CD4-positive, alpha-beta T cell treated with Interleukin-21 for 1 hour (primary cell): Measurements from ENCODE around the gene JMJD1C.
A peak's percentile ranks its signal among the peaks of the same experiment; 100 is the strongest.
"Not testable (repeated sequence)": the region's sequence is repeated elsewhere in the genome, so short reads cannot be mapped to it uniquely, and the experiment has no call there.

Experiments used
- DNase-seq: peaks from one replicate; pipeline ENCODE4 v3.0.0-alpha.2; 2020

Gene JMJD1C

DNA sequence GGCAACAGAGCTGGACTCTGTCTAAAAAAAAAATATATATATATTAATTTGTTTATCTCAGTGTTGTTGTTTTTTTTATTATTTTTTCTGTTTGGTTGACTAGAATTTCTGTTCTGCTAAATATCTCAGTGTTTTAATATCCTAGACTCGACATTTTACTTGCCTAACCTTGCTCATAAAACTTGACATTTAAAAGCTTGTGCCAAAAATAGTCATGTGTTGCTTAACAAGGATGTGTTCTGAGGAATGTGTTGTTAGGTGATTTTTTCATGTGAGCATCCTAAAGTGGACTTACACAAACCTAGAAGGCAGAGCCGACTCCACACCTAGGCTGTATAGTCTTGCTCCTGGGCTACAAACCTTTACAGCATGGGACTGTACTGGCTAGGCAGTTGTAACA lies 309.5 kb downstream of the JMJD1C start:
- no peak for DNase-seq

DNA sequence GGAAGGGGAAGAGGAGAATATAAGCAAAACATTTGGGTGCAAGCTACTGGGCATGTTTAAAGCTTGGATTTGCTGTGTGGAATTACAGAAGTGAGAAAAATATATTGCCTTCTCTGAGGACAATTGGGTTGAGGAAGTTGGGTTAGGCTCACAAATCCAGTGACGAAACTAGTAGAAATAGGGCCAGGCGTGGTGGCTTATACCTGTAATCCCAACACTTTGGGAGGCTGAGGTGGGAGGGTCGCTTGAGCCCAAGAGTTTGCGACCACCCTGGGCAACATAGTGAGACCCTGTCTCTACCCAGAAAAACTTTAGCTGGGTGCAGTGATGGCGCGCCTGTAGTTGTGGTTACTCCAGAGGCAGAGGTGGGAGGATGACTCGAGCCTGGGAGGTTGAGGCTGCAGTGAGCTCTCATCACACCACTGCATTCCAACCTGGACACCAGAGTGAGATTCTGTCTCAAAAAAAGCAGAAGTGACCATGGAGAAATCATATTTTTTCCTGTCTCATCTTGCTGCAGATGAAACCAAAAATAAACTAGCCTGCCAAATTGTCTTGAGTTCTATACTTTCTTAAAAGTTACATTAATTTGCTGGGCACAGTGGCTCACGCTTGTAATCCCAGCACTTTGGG lies 310.3 kb downstream of the JMJD1C start:
- no peak for DNase-seq

DNA sequence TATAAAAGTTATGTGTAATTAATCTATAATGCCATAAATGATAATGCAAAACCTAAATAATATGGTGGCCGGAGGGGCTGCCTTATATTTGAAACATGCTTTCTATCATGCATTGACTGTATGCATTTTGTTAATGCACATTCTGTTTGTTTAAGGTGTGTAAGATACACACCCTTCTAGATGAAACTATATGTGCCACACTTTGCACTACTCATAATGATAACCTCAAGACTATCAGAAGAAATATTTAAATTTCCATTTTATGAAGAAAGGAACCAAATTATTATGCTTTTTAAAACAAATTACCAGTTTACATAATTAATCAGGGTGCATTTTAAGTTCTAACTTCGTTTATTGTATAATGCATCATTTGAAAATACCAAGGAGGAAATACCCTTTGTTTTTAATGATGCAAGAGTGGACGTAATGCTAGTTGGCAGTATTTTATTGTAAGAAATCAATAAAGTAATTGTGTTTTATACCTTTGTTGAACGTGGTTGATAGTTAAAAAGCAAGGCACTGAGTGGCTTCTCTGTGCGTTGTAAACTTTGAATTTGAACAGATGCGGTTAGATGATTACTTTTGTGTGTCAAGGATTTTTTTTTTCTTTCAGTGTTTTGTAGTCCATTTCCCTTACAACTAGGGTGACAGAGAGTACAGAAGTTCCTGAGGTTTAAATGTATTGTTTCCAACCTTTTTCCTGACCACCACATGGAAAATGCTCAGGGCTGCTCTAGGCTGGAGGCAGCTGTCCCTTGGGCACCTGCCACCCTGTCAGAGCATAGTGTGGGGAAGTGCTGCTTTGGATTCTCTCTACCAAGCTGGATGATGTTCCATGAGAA lies 311.0 kb downstream of the JMJD1C start:
- no peak for DNase-seq

DNA sequence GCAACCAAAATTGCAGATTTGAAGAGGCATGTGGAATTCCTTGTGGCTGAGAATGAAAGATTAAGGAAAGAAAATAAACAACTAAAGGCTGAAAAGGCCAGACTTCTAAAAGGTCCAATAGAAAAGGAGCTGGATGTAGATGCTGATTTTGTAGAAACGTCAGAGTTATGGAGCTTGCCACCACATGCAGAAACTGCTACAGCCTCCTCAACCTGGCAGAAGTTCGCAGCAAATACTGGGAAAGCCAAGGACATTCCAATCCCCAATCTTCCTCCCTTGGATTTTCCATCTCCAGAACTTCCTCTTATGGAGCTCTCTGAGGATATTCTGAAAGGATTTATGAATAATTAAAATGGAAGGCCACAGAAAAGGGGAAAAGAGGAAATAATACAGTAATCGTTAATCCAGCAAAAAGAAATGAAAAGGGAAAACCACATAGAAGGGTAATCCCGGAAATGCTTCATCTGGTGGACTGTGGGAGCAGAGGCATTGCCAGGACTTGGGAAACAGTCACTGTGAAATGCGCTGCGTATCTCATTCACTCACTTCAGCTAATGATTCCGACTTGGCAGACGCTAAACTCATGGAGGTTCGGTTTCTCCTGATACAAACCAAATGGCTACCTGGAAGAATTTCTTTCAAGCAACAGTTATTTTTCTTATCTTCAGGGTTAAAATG lies 311.8 kb downstream of the JMJD1C start:
- not testable (repeated sequence) for DNase-seq

DNA sequence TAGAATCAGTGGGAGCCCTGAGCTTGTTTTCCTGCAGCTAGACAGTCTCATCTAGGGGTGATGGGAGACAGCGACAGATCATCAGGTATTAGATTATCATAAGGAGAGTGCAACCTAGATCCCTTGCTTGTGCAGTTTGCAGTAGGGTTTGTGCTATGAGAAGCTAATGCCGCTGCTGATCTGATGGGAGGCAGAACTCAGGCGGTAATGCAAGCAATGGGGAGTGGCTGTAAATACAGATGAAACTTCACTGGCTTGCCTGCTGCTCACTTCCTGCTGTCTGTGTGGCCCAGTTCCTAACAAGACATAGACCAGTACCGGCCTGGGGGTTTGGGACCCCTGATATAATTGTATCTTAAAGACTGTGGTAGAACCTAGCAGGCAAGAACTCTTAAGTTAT lies 315.0 kb downstream of the JMJD1C start:
- no peak for DNase-seq

DNA sequence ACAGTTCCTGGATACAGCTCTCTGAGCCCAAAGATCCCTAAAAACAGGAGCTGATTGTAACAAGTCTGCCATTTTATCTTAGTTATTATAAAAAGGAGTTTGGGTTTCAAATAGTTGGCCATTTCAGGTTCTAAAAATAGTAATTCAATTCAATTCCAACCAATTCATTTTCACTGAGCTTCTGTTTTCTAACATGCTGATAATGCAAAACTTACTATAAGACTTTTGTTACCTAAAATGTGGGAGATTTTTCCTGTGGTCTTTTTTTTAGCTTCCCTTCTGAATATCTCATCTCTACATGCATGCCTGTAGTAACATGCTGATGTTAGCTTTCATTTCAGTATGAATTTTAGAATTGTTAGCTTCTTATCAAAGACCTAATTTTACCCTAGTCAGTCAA lies 319.3 kb downstream of the JMJD1C start:
- no peak for DNase-seq

DNA sequence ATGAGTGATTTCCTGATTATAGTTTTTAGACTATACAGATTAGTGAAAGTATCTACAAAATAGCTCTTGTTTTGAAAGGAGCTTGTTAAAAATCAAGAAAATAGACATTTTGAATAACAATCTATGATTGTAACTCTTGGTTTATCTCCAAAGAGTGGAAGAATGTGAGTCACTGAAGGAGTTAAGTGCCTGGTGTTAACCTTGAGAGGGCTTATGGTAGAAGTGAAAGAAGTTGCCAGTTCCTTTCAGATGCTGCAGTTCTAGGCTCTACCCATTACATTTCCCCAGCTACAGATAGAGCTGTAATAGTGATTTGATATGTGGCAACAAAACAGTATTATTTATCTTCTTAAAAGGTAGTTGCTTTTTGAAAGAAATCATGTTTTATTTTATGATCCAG lies 320.0 kb downstream of the JMJD1C start:
- DNase-seq = no peak

DNA sequence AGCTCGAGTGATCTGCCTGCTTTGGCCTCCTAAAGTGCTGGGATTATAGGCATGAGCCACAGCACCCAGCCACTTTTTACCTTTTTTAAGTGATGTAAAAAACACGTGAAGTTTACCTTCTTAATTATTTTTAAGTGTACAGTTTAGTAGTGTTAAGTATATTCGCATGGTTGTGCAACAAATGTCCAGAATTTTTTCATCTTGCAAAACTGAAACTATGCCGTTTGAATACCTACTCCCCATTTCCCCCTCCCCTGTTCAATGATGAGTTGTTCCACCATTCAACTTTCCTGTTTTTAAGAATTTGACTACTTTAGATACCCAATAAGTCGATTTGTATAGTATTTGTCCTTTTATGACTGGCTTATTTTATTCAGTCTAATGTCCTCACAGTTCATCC lies 321.8 kb downstream of the JMJD1C start:
- no peak for DNase-seq

DNA sequence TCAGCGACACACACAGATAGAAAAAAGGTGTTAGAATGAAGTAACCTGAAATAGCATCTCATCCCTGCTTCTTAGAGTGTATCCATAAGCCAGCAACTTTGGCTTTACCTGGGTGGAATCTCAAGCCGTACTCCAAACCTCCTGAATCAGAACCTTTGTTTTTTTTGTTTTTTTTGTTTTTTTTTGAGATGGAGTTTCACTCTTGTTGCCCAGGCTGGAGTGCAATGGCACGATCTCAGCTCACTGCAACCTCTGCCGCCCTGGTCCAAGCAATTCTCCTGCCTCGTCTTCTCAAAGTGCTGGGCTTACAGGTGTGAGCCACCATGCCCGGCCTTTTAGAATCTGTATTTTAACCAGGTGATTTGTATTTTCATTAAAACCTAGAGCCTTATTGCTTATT lies 323.6 kb downstream of the JMJD1C start:
- no peak for DNase-seq

DNA sequence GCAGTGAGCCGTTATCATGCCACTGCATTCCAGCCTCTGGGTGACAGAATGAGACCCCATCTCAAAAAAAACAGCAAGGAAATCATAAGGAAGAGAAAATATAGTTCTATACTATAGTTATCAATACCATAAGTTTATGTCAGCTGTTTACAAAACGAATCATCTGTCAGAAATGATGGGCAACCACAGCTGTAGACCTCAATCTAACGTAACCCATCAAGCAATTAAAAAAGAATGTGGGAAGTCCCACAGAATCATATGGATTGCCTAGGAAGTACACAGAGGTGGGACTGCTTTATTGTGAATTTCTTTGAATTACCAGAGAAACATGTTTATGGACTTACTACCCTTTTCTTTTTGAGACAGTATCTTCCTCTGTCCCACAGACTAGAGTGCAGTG lies 325.7 kb downstream of the JMJD1C start:
- DNase-seq = no peak

DNA sequence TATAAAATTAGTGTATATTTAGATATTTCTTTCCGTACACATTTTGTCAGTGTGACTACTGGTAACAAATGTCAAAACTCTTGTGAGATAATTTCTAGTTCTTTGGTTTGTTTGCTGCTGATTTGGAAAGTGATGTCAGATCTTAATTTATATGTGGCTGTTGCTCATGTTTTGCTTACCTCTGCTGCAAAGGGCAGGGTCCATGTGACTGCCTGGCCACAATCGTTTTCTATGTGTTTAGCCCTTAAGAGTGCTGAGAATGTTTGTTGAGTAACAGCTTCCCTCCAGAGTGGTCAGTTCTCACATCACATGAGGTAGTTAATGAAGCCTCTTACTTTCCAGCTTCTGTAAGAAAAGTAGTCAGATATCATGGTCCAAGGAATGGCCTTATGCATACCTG lies 328.5 kb downstream of the JMJD1C start:
- DNase-seq = no peak

DNA sequence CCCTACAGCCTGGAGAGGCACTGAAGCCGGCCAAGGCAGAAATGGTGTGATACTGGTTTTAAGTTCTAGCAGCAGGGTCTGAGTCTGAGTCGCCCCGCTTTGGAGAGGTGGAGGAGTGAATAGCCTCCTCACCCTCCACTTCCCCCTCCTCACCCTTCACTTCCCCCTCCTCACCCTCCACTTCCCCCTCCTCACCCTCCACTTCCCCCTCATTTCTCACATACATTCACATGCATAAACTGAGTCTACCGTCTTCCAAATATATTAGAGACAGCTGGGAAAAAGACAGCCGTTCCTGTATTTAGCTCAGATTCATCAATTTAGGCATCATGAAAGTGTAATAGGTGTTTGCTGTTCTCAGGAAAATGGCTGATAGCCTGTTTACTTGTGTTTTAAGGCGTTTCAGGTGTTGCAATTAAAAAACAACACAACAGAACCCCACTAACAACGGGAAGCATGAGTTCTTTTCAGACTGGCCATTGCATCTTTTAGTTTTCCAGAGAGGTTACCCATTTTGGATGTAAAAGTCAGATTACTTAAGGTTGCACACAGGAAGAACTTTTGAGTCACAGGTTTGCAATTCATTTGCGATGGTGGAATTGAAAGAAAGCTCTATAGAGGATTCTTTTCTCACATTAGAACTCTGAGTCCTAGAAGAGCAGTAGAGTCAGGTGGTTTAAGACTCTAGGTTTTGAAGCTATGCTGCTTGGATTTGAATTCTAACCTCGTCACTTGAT lies 331.8 kb downstream of the JMJD1C start:
- peak; percentile 9 for DNase-seq

DNA sequence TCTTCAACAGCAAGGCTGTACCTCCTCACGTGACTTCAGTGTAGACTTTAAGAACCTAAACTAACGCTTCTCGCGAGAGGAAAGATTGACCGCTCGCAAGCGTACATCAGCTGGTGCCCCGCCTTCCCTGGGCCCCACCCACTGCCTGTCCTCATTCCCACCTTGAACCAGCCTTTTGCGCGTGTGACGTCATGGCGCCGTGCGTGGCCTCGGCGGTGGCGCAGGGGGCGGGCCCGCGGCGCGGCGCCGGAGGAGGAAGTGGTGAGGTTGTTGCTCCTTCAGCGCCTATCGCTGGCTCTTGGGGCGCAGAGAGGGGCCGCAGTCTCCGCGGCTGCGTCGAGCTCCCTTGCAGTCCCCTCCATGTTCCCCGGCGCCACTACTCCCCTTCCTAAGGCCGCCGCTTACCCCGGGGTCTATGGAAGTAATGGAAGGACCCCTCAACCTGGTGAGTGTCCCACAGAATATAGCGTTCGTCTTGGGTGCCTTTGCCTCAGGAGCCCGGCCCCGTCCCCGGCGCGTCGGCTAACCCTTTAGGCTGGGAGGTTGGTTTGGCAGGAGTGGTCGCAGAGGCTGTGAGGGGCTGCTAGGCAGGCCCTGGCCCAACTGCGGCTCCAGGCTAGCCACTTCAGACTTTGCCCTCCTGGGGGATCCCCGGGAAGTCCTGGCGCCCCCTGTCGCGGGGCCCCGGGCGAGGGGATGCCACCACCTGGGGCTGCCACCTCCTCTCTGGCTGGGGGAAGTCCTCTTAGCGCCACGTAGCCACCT lies 332.5 kb downstream of the JMJD1C start, which contains the start of gene NRBF2:
NRBF2 (plus strand) TSS at position 273 of the 765 bp plus-strand sequence; CDS start at position 416, 143 bp downstream.
- peak; percentile 98 for DNase-seq

DNA sequence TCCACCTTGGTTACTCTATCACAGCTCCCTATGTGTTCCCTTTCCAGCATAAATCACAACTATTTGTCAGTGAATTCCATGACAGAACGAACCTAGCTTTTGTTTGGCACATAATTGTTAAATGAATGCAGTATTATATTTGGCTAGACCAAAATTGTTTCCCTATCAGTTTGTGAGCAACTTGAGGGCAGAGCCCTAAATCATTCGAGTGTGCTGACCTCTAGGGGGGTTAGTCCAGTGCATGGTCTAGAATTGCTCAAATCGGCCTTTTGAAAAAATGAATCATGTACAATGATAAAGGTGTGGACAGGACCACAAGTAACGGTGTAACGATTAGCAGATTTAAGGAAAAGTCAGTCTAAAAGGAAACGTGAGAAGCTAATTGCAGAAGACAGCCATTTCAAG lies 333.1 kb downstream of the JMJD1C start:
- DNase-seq = no peak

DNA sequence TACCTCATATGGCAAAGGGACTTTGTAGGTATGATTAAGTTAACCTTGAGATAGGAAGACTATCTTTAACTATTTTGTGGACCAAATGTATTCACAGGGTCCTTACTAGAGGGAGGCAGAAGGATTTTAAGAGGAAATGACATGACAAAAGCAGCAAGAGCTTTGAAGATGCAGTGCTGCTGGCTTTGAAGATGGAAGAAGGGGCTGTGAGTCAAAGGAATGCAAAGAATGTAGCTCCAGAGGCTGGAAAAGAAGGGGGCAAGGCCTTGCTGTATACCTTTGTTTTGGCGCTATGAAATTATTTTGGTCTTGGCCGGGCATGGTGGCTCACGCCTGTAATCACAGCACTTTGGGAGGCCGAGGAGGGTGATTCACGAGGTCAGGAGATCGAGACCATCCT lies 335.9 kb downstream of the JMJD1C start:
- DNase-seq = no peak

DNA sequence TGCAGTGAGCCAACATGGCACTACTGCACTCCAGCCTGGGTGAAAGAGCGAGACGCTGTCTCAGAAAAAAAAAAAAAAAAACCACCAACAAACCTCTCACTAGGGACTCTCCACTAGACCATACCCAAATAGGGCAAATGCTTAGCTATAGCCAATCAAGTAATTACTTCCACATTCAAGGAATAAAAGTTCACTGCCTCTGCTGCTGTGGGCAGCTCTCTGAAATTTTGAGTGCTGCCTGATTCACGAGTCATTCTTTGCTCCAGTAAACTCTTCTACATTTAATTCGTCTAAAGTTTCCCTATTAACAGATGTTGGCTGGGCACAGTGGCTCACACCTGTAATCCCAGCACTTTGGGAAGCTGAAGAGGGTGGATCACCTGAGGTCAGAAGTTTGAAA lies 337.3 kb downstream of the JMJD1C start:
- no peak for DNase-seq

DNA sequence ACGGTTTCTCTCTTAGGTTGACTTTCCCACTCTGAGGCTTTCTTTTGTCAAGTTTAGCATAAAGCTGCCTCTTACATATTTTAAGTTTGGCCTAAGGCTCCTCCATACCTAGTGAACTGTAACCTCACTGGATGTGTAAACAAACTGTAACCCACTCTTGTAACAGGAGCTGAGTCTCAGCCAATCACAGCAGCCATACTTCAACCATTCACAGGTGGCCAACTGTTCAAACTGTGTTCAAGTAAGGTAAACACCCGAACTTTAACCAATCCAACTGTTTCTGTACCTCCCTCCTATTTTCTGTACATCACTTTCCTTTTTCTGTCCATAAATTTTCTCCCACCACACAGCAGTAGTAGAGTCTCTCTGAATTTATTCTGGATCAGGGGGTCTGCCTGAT lies 340.3 kb downstream of the JMJD1C start:
- no peak for DNase-seq

DNA sequence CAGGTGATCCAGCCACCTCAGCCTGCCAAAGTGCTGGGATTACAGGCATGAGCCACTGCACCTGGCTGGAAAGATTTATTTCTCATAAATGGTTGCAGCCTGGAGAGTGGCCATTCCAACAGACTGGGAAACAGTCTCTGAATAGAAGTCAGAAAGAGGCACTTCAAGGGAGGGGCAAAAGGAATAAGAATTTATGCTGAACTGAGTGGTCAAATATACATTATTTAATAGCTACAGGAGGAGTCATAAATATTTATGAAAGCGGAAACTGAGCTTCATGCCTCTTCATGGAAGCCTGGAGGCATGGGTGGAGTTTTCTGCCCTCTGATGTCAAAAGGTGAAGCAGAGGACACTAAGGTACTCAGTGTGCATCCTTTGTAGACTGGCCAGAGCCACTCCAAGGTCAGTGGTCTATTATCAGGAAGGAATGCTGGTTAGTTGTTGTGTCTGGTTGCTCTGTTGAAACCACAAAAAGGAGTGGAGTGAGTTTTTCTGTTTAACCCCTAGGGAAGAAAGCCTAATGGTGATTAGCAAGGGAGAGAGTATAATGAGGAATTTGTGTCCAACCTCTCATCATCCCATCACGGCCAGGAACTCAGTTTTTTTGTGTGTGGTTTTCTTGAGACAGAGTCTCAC lies 341.9 kb downstream of the JMJD1C start:
- no peak for DNase-seq

DNA sequence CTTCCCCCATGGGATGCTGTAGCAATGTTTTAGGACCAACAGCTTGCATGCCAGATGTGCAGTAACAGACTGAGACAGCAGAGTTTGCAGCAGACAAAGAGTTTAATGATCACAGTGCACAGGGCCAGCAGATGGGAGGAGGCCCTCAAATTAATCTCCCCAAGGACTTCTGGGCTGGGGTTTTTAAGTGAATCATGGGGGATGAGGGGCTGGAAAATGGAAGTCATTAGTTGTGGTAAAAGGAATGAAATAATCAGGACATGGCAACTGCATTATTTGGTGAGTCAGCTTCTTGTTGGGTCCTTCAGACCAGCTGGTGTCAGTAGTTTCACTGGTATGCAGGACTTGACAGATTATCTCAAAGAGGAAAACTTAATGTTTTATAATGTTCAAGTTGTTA lies 345.2 kb downstream of the JMJD1C start:
- DNase-seq = no peak

DNA sequence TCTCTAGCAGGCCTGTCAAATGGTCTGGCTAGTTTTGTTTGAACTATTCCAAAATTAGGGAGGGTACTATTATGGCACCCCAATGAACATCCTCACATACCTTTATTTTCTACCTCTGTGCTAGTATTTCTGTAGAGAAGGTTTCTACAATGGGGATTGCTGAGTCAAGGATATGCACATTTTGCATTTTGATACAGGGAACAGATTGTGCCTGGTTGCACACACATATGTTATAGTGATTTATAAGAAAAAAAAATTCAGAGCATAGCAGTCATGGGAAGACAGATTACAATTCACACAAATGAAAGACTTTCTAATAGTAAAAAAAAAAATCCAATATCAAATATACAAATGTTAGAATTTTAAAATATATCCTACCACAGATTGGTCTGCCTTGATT lies 346.7 kb downstream of the JMJD1C start:
- DNase-seq = no peak
